HG02840 (cell line): ENCODE data around the gene COL13A1.

Experiments used
- ATAC-seq: cut with Tn5 transposase; IDR thresholded peaks from one replicate; pipeline ENCODE4 v1.9.1; 2021; ENCODE audit warnings: mild to moderate bottlenecking, moderate library complexity, moderate number of reproducible peaks; ENCODE audit not compliant: unreplicated experiment, low FRiP score

The COL13A1 gene

DNA sequence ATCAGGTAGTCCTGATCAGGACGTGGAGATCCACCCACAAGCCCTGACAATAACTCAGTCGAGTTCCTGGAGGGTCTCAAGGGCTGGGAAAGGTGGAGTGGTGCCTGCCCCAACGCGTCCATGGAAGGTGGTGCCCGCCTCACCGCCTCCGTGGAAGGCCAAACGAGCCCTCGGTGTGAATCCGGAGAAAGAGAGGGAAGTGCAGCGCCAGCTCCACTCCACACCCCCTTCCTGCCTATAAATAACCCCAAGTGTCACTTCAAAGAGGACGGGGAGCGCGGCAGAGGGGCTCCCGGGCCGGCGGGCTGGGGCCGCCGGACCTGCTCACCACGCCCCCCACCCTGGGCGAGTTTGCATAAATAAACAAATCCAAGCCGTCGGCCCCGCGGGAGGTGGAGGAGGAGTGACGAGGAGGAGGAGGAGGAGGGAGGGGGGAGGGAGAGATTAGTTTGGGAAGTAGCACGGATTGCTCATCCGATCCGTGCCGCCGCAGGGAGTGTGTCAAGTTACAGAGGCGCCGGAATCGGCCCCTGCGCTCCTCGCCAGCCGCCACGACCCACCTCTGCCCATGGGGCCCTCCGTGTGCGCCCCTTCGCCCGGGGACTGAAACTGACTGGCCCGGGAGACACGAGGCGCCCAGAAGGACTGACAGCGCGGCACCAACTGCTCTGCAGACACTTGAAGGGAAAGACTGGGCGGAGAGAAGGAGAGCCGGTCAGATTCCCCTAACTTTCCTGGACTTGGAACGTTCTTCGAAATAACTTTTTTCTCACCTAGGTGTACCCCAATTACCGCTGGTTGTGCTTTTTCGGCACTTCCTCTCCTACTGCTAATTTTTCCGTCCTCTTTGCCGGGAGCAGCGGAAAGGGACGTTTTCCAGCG, at the start of gene COL13A1:
Gene COL13A1, plus strand, starts transcription at position 473 of the 882 bp plus-strand sequence. CDS start 518 bp downstream, outside the sequence.
- no peak for ATAC-seq

DNA sequence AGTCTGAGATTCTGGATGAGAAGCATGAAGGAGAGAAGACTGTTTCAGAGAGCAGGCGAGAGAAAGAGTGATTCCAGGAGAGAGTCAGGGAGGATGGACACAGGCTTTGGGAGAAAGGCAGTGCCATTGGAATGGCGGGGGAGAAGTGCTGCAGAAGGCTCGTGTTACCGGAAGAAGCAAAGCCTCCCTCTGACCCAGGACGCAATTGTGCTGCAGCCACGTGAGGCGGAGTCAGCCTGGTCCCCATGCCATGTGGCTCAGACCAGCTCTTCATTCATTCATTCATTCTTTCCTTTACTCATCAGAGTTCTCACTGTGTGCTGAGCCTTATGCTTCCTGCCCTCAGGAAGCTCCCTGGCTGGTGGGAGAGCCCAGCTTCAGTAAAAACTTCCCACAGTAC, 49.2 kb upstream of the COL13A1 start:
- ATAC-seq = no peak

DNA sequence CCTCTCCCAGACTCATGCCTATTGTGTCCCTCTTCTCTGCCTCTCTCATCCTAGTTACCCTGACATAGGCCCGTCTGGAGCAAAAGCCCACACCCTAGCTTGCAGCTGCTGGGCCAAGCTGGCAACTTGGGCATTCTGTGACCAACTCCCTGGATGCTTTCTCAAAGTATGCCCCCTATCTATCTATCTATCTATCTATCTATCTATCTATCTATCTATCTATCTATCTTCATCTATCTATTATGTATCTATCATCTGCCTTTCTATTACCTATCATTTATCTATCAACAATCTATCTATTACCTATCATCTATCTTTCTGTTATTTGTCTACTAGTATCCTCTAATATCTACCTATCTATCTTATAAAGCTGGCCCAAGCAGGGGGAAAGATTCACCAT, 45.4 kb upstream of the COL13A1 start:
- ATAC-seq = no peak

DNA sequence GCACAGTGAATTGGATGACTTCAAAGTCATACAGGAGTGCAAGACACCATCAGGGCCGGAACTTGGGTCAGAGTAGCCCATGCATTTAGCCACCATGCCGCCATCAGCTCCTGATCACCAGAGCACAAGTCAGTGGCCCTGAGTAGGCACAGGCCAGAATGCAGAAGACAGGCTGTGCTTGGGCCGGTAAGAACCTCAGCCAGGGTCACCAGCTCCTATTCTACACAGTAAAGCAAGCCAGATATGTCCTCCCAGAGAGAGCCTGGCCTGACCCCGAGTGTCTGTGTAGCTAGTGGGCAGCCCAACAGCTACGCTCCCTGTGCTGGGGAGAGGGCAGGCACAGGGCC, 44.5 kb upstream of the COL13A1 start:
- no peak for ATAC-seq

DNA sequence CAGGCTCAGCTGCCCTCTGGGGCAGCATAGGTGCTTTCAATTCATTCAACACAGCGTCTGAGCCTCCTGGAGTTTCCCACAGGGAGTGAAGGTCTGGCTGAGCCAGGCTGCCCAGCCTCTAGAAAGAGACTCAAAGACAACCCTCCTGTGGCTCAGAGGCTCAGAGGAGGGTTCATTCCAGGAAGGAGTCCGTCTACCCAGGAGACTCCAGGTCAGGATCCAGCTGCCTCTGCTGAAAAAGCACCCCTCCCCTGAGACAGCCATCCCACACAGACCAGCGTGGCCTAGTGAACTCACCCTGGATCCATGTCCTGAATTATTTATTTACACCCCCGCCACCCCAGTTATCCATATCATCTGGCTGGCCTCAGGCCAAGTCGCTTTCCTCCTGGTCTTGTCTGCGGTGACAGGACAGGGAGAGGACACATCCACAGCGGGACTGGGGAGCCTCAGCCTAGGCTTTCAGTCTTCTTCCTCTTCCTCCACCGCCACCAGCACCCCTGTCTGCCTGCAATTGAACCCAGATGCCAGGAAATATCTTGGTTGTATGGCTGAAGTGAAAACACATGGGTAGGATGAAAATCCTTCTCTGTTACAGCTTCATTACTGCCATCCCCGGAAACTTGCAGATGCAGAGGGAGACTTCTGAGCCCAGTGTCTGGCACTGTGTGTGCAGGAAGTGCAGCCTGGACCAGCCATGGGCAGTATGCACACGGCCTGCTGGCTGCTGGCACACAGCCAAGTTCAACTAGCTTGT, 44.0 kb upstream of the COL13A1 start:
- no peak for ATAC-seq

DNA sequence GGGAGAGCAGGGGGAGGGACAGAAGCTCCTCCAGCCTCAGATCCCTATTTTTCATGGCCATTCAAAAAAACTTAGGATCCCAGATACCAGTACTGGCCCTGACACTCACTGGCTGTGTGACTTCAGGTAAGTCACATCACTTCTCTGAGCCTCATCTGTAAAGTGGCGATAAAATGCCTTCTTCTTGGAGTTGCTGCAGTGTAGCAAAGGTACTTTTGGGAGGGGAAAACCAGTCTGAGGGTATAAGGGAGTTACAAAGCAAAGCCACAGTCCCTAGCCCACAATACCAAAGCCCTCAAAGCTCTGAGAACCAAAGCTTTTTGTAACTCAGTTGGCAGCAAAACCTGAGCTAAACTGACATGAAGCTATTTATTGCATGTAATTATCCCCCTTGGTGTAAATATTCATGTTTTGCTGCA, 43.4 kb upstream of the COL13A1 start:
- no peak for ATAC-seq

DNA sequence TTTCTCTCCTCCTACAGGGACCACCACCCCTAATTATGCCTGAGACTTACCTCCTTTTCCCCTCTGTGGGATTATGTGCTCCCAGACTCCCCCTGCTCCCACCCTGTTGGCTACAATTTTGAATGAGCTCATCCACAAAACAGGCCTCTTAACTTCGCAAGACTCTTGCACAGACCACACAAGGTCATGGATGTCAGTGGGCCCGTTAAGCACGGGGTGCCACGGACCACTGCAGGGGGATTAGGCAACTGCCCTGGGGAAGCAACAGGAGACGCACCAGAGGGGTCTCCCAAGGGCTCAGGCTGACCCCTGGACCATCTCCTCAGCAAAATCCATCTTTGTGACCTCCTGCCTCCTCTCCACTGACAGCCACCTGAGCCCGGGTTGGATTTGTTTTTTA, 42.1 kb upstream of the COL13A1 start:
- no peak for ATAC-seq

DNA sequence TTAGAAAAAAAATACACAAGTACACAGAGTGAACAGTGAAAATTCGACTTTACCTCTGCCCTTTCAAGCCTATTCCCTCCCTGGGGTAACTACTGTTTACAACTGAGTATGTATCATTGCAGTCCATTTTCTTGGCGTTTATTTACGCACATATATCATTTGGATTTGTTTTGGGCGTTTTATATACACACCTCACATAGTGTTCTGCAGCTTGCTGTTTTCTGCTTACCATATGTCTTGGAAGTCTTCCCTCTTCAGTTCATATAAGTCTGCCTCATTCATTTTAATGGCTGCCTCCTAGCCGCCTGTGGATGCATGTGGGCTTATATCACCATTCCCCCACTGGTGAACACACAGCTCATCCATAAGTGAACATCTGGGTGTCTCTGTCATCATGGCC, 41.6 kb upstream of the COL13A1 start:
- ATAC-seq = no peak

DNA sequence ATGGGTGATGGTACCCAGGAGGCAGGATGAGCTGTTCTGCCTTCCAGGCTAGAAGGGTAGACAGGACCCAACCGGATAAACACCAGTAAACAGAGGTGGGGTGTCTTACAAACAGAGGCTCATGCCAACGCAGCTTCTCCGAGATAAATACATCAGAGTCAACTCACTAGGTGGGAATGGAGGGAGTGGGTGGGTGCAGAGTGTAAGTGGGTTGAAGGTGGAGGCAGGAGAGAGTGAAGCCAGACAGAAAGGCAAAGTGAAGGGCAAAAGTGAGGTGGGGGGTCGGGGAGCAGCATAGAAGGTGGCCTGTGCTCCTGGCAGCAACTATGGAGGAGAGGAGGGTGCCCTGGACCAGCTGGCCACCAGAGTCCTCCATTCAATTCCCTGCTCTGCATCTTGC, 40.4 kb upstream of the COL13A1 start:
- no peak for ATAC-seq

DNA sequence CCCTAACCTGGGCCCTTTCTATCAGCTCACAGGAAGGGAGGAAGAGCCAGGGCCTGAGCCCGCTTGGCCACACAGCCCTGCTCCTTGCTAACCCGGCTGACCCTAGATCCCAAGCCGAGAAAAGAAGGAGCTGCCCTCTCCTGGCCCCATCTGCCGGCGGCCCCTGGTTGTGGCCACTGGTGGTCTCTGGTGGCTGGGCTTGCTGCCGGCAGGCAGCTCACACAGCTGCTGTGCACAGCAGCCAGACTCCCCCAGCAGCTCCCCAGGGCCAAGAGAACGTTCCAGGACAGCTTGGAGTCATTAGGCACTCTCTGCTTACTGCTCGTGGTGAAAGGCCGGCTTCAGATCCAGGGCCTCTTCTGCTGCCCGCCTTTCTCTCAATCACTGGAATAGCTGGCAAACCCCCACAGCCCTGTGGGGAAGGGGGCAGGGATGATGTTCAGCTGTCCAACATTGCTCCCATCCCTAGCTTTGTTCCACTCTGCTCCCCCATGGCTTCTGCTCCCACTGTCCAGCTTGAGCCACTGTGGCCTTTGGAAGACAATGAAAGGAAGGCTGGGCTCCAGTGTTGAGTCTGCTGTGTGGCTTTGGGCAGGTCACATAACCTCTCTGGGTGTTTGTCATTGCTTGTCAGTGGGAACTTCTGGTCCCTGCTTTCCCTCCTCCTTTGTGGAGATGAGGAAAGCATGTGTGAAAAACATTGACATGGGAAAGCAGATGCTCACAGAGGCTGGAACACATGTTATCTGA, 35.4 kb upstream of the COL13A1 start:
- ATAC-seq = no peak

DNA sequence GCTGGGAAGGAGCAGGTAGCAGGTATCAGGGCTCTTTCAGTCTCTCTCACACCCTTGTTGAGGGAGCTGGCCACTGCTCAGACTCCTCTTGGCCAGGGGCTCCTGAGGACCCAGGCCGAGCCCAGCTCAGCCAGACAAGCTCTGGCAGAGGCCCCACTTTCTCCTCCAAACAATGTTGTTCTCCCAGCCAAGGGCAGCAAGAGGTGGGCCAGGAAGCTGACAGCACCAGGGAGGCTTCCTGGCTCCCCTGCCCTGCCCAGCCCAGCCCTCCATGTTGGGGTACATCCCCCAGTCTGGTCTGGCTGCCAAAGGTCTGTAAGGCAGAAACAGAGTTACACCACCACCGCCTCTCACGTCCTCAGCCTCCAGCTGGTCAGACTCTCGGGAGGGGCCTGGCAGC, 33.9 kb upstream of the COL13A1 start:
- no peak for ATAC-seq

DNA sequence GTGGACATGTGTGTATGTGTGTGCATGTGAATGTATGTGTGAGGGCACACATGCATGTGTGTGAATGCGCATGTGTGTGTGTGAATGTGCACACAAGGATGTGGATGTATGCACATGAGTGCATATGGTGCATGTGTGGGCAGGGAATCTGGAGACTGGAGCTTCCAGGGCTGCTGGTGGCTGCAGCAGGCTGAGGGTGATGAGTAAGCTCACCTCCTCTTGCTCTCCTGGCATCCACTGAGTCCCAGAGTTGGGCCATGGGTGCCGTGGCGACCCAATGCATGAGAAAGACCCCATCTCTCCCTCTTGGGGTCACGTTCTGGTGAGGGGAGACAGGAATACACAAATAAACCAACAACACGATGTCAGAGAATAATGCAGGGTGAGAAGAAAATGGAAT, 33.3 kb upstream of the COL13A1 start:
- ATAC-seq = no peak

DNA sequence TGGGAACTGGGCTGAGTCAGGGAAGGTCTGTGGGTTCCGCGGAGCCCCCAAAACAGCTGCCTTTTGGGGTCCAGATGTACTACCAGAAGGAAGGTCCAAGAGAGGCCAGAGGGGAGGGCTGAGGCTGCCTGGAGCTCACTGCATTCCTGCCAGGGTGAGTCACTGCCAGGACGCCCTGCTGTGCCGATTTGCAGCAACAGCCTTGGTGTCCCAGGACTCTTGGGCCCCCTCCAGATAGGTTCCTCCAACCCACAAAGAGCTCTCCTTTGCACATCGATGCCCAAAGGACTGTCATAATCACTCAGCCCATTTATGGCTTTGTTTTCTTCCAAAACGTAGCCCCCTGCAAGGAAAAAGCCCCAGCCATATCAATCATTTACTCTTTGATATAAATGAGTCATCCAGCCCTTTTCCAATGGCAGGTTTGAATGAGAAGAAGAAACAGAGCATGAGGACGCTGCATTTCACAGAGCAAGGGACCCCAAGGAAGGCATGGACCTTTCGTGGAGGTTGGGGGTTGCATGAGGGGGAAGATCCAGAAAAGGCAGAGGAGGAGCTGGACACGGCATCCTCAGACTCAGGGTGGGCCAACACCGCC, 32.2 kb upstream of the COL13A1 start:
- no peak for ATAC-seq

DNA sequence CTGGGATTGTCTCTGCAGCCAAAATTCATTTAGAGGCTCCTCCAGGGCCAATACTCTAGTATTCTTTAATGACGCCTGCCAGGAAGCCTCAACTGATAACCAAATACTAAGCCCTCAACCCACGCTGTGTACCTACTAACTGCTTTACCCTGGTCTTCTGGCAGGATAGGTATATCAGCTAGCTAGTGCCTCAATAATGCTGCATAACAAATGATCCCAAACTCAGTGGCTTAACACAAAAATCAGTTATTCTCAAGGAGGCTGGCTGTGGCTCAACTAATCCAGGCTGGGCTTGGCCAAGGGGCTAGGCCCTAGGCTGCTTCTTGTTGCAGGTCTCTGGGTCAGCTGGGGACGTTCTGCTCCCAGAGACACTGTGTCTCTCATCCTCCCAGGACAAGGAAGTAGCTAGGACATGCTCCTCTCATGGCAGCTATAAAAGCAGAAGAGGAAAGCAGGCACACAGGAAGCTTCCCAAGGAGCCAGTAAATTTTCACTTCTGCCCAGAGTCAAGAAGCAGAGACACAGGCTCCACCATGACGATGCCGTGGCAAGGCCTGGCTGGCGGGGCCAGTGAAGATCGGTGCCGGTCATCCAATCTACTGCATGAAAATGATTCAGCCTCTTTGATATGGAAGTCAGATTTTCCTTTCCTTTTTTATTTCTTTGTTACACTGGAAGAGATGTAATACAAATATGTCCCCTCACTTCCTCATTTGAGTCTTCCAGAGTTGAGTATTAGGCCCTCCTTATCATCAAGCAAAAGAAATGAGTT, 28.6 kb upstream of the COL13A1 start:
- no peak for ATAC-seq

DNA sequence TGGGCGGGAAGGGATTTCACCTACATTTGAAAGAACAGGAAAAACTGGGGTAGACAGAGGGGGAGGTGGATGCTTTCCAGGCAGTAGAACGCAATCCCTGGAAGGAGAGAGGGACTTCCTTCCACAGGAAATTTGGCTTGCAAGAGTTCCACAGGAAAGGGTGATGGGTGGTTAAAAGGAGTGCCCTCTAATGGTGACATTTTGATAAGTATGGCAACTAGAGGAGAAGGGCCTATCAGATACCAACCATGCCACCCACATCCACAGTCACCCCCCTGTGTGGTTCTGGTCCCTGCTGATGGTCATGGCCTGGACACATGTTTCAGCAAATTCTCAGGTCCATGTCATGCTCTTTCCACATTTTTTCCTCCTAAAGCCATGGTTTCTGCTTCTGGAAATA, 27.1 kb upstream of the COL13A1 start:
- no peak for ATAC-seq

DNA sequence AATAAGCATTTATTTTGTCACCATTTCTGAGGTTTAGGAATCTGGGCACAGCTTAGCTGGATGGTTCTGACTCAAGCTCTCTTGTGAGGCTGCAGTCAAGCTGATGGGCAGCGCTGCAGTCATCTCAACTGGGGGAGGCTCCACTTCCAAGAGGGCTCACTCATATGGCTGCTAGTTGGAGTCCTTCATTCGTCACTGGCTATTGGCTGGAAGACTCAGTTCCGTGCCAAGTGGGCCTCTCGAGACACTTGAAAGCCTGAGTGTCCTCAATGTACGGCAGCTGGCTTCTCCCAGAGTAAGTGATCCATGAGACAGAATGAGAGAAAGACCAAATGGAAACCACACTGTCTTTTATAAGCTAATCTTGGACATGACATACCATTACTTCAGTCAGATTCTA, 21.6 kb upstream of the COL13A1 start:
- ATAC-seq = no peak

DNA sequence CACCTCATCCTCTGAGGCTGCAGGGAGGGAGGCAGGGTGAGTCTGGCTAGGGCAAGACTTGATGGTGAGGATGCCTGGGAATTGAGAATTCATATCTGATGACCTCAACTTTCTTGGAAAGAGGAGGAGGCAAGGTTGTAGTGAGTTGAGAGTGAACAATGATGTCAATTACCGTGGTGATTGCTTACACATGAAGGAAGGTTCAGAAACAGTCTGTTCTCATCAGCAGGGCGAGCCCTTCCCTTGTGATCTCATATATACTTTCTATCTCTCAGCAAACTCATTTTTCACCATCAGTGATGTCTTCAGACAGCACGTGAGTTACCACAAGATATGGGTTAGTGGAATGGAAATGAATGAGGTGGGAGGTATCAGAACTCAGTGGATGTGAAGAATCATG, 20.1 kb upstream of the COL13A1 start:
- ATAC-seq = no peak

DNA sequence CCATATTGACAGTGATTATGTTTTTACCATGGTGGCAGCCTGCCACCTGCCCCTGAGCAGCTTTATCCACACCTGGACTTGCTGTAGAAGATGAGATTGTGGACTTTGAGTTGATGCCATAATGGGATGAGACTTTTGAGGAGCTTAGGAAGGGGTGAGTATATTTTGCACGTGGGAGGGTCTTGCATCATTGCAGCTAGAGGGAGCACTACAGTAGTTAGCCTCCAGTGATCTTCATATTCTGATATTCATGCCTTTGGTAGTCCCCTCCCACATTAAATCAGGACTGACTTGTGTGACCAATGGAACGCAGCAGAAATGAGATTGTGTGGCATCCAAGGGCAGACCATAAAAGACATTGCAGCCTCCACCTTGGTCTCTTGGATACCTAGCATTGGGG, 18.2 kb upstream of the COL13A1 start:
- no peak for ATAC-seq

DNA sequence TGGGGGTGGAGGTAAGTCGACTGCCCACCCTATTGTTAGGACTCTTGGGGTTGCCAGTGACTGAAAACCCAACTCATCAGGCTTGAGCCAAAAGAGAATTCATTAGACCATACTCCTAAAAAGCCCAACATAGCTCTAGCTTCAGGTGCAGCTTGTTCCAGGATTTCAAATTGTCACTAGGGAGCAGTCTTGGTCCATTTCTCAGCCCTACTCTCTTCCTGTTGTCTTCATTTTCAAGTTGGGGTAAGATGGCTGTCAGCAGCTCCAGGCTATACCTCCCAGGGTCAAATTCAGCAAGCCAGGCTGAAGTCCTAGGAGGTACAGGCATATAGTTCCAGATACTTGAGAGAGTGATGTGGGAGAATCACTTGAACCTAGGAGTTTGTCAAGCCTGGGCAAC, 14.9 kb upstream of the COL13A1 start:
- no peak for ATAC-seq

DNA sequence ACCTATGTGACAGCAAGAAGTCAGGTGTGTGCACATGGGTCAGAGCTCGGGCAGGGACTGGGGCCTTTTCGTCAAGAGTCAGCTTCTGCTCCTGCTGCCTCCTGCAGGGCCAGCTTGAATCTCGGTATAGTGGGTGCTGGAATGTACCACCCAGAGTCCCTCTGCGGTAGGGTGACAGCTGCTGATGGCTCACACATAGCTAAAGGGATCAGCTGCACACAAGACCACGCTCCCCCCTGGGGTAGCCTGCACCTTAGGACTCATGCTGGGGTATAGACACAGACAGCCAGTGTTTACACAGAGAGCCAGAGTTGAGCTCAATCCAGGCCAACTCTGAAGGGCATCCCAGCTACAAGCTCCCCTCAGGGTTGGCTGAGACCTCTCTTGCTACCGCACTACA, 14.0 kb upstream of the COL13A1 start:
- no peak for ATAC-seq
